Keratinocyte (primary cell): ENCODE results near the gene ANKRD28. TPM values are rescaled to one million over a fixed set of nuclear protein-coding genes. Genes with fewer than 3 reads are reported as not detected.

Source experiments
- DNase-seq: peaks from one replicate; pipeline ENCODE4 v3.0.0-alpha.2; 2011; ENCODE audit warnings: low read depth, missing footprints, low spot score
- FAIRE-seq: peaks from 2 replicates; lab custom pipeline; 2011; peaks lifted over from hg19 to GRCh38; lab: Jason Lieb, UNC
- H2AFZ ChIP-seq: 2 replicates; pipeline ENCODE4 v1.6.0; 2012; ENCODE audit warnings: low read length, control low read depth, inconsistent platforms; ENCODE audit not compliant: control insufficient read depth
- H3K27ac ChIP-seq: 2 replicates; pipeline ENCODE4 v1.5.1; 2011; ENCODE audit warnings: low read length; ENCODE audit not compliant: control insufficient read depth, insufficient read depth
- H3K27me3 ChIP-seq: 3 replicates; pipeline ENCODE4 v1.6.0; 2011; ENCODE audit warnings: low read length; ENCODE audit not compliant: control insufficient read depth, insufficient read depth; ENCODE audit errors: extremely low read depth
- H3K36me3 ChIP-seq, 2 experiments: 2 replicates in 1 of 2; 3 replicates in 1 of 2; pipeline ENCODE4 v1.5.1; 2011; ENCODE audit warnings: low read length in 2 of 2, mild to moderate bottlenecking in 1 of 2; ENCODE audit not compliant: control insufficient read depth in 2 of 2, insufficient read depth in 2 of 2; ENCODE audit errors: extremely low read depth in 1 of 2
- H3K4me1 ChIP-seq: 3 replicates; pipeline ENCODE4 v1.5.1; 2011; ENCODE audit warnings: low read length; ENCODE audit not compliant: control insufficient read depth, insufficient read depth; ENCODE audit errors: extremely low read depth
- H3K4me2 ChIP-seq: 3 replicates; pipeline ENCODE4 v1.6.0; 2011; ENCODE audit warnings: low read depth, low read length; ENCODE audit not compliant: control insufficient read depth, insufficient read depth; ENCODE audit errors: extremely low read depth
- H3K4me3 ChIP-seq, 3 experiments: fragments of 200-600 bp in 1 of 3; sonication (generic) in 1 of 3; 2 replicates in 2 of 3; 3 replicates in 1 of 3; pipeline ENCODE4 v1.5.1; 2011 to 2016; ENCODE audit warnings: low read length in 3 of 3, mild to moderate bottlenecking in 3 of 3, control low read depth in 2 of 3, inconsistent platforms in 1 of 3, low read depth in 1 of 3, mixed read lengths in 1 of 3, mixed run types in 1 of 3, moderate library complexity in 1 of 3; ENCODE audit not compliant: control insufficient read depth in 2 of 3, insufficient read depth in 2 of 3; ENCODE audit errors: extremely low read depth in 1 of 3
- H3K79me2 ChIP-seq: 2 replicates; pipeline ENCODE4 v1.6.0; 2012; ENCODE audit warnings: low read length; ENCODE audit not compliant: control insufficient read depth, insufficient read depth
- H3K9ac ChIP-seq: 3 replicates; pipeline ENCODE4 v1.6.0; 2011; ENCODE audit warnings: low read length; ENCODE audit not compliant: control insufficient read depth, insufficient read depth; ENCODE audit errors: extremely low read depth
- H3K9me1 ChIP-seq: 3 replicates; pipeline ENCODE4 v1.6.0; 2011; ENCODE audit warnings: low read length; ENCODE audit not compliant: control insufficient read depth, insufficient read depth; ENCODE audit errors: extremely low read depth
- H3K9me3 ChIP-seq: 2 replicates; pipeline ENCODE4 v1.5.1; 2012; ENCODE audit warnings: low read depth, low read length; ENCODE audit not compliant: control insufficient read depth
- H4K20me1 ChIP-seq: 3 replicates; pipeline ENCODE4 v1.6.0; 2011; ENCODE audit warnings: low read length; ENCODE audit not compliant: control insufficient read depth, insufficient read depth; ENCODE audit errors: extremely low read depth
- CTCF ChIP-seq, 3 experiments: IDR thresholded peaks in 1 of 3; conservative IDR thresholded peaks in 1 of 3; optimal IDR thresholded peaks in 1 of 3; 2 replicates in 2 of 3; 3 replicates in 1 of 3; pipeline versions ENCODE3 to v1.5.1; 2011; ENCODE audit warnings: low read length in 3 of 3, mild to moderate bottlenecking in 3 of 3, moderate library complexity in 2 of 3, control low read depth in 1 of 3, inconsistent platforms in 1 of 3; ENCODE audit not compliant: insufficient read depth in 2 of 3; ENCODE audit errors: extremely low read depth in 1 of 3
- EZH2 ChIP-seq: IDR thresholded peaks from one replicate; pipeline ENCODE4 v1.6.1; 2012; ENCODE audit warnings: inconsistent platforms, mild to moderate bottlenecking, low read length, moderate library complexity
- dilution Hi-C: fragments of 300-500 bp; cut with MboI; formaldehyde crosslinking; loops from one replicate; pipeline ENCODE4 v1.7.0; 2020; ENCODE audit warnings: low sequenced_read_pairs; ENCODE audit not compliant: extremely low pct_ligation_motif_present
- polyA plus RNA-seq, 5 experiments: library from polyadenylated mRNA; depleted of rRNA in 3 of 5; stranded (reverse) in 3 of 5; stranded (forward) in 1 of 5; unstranded in 1 of 5; fragments of >200 nt; gene quantifications; 1 replicate in 1 of 5; 2 replicates in 3 of 5; 3 replicates in 1 of 5; pipeline versions ENCODE4 v1.2.1 to v1.2.3, GENCODE V29; 2011 to 2012; ENCODE audit warnings: missing spikeins in 2 of 5, low read depth in 1 of 5, low replicate concordance in 1 of 5

ANKRD28 gene
- polyA plus RNA-seq, 1 donor (not counting 4 experiments of a cell fraction or from before 2014, with no cell fraction given), result 32.7 TPM

GRCh38 chr3:15630646-15631350 is 167.0 kb downstream of the ANKRD28 start:
- peak overlapping the region; percentile 44 for H3K9ac ChIP-seq
- H2AFZ ChIP-seq, result peak overlapping the region; percentile 46
- H3K4me2 ChIP-seq, result peak overlapping the region; percentile 93
- DNase-seq (no peak), FAIRE-seq (peak; percentile 36)
- H3K9me1 ChIP-seq, result no peaks in the 10 kb centered on the region
- no peaks in the 10 kb centered on the region for H3K9me3 ChIP-seq
- H4K20me1 ChIP-seq, result no peaks in the 10 kb centered on the region
- dilution Hi-C loops, result no loop called here
- peak overlapping the region; percentile 71 for H3K27ac ChIP-seq
- peaks cover 23% of the 10 kb centered on the region for H3K4me1 ChIP-seq
- H3K79me2 ChIP-seq, result no peaks in the 10 kb centered on the region
- peak overlapping the region in 2 of 3 experiments; percentile 2 to 54 for H3K4me3 ChIP-seq
- H3K36me3 ChIP-seq, result no peaks in the 10 kb centered on the region
- no peaks in the 10 kb centered on the region for H3K27me3 ChIP-seq
- TF ChIP-seq EZH2, result no peak
- no peak for TF ChIP-seq CTCF (optimal IDR thresholded peaks at IDR 0.05 in 1 of 3, IDR thresholded peaks at IDR 0.05 in 1 of 3, conservative IDR thresholded peaks at IDR 0.05 in 1 of 3; ENCODE audit: extremely low read depth in 1 of 3, insufficient read depth in 2 of 3, low read length in 3 of 3)

GRCh38 chr3:15629860-15630597 is 167.8 kb downstream of the ANKRD28 start:
- H3K4me2 ChIP-seq, result peak overlapping the region; percentile 93
- no peak overlapping the region for H3K27ac ChIP-seq
- dilution Hi-C loops, result no loop called here
- peak; percentile 63 to 87 (median 75) for TF ChIP-seq CTCF (optimal IDR thresholded peaks at IDR 0.05 in 1 of 3, IDR thresholded peaks at IDR 0.05 in 1 of 3, conservative IDR thresholded peaks at IDR 0.05 in 1 of 3; ENCODE audit: extremely low read depth in 1 of 3, insufficient read depth in 2 of 3, low read length in 3 of 3)
- TF ChIP-seq EZH2, result no peak
- peak overlapping the region in 2 of 3 experiments; percentile 2 to 43 for H3K4me3 ChIP-seq
- H2AFZ ChIP-seq, result no peak overlapping the region
- no peaks in the 10 kb centered on the region for H3K27me3 ChIP-seq
- no peak for DNase-seq
- H3K9ac ChIP-seq, result no peak overlapping the region
- H3K9me3 ChIP-seq, result no peaks in the 10 kb centered on the region
- no peaks in the 10 kb centered on the region for H3K9me1 ChIP-seq
- H3K36me3 ChIP-seq, result no peaks in the 10 kb centered on the region
- H3K79me2 ChIP-seq, result no peaks in the 10 kb centered on the region
- H4K20me1 ChIP-seq, result no peaks in the 10 kb centered on the region
- peaks cover 23% of the 10 kb centered on the region for H3K4me1 ChIP-seq
- FAIRE-seq, result peak; percentile 88
